ENCODE data around the gene CCDC172.
"Not testable (repeated sequence)": the region's sequence is repeated elsewhere in the genome, so short reads cannot be mapped to it uniquely, and the experiment has no call there.

Gene CCDC172

GRCh38 chr10:116352125-116352524 lies 27.9 kb downstream of the CCDC172 start:
- no peak for DNase-seq

- DNase-seq: no peak
Observed at GRCh38 chr10:116353817-116354216, 29.6 kb downstream of the CCDC172 start.

GRCh38 chr10:116355341-116355740 lies 31.1 kb downstream of the CCDC172 start:
- no peak for DNase-seq

- DNase-seq: no peak
Observed at GRCh38 chr10:116356833-116357232, 32.6 kb downstream of the CCDC172 start.

GRCh38 chr10:116364868-116365267 lies 40.6 kb downstream of the CCDC172 start:
- DNase-seq: no peak

GRCh38 chr10:116371737-116372136 lies 47.5 kb downstream of the CCDC172 start:
- peak; percentile 3 for DNase-seq

GRCh38 chr10:116382290-116382689 lies 58.0 kb downstream of the CCDC172 start:
- DNase-seq: no peak

GRCh38 chr10:116385311-116385710 lies 61.1 kb downstream of the CCDC172 start:
- DNase-seq: no peak

GRCh38 chr10:116385994-116386809 lies 62.0 kb downstream of the CCDC172 start:
- DNase-seq: no peak

GRCh38 chr10:116393246-116393831 lies 69.1 kb downstream of the CCDC172 start:
- not testable (repeated sequence) for DNase-seq

GRCh38 chr10:116395223-116395985 lies 71.2 kb downstream of the CCDC172 start:
- no peak for DNase-seq

- no peak for DNase-seq
Observed at GRCh38 chr10:116398224-116398623, 74.0 kb downstream of the CCDC172 start.

- DNase-seq: no peak
Observed at GRCh38 chr10:116402858-116403257, 78.6 kb downstream of the CCDC172 start.

GRCh38 chr10:116403740-116404250 lies 79.5 kb downstream of the CCDC172 start:
- DNase-seq: no peak

GRCh38 chr10:116408719-116409118 lies 84.5 kb downstream of the CCDC172 start:
- DNase-seq: peak; percentile 76

GRCh38 chr10:116410351-116410750 lies 86.1 kb downstream of the CCDC172 start:
- DNase-seq: no peak

- no peak for DNase-seq
Observed at GRCh38 chr10:116417821-116418220, 93.6 kb downstream of the CCDC172 start.

- no peak for DNase-seq
Observed at GRCh38 chr10:116418389-116418788, 94.1 kb downstream of the CCDC172 start.

- DNase-seq: no peak
Observed at GRCh38 chr10:116421815-116422214, 97.6 kb downstream of the CCDC172 start.

GRCh38 chr10:116427671-116428070 lies 103.4 kb downstream of the CCDC172 start, which contains the start of gene PNLIPRP3:
TSS of gene PNLIPRP3 (plus strand) at chr10:116427847. CDS start at chr10:116428013, 166 bp downstream.
- DNase-seq: no peak

- DNase-seq: no peak
Observed at GRCh38 chr10:116429288-116429977, 105.2 kb downstream of the CCDC172 start.

Data from MV-4-11 (cell line).